HL-60 (cell line): ENCODE measurements around the gene MYF5.

ENCODE experiments used
- CTCF ChIP-seq: IDR thresholded peaks from one replicate; pipeline ENCODE4 v1.5.1; 2011; ENCODE audit warnings: low read length, control low read depth, inconsistent platforms; ENCODE audit not compliant: insufficient read depth
- GABPA ChIP-seq: IDR thresholded peaks from 2 replicates; pipeline ENCODE4 v1.6.1; 2012; ENCODE audit warnings: low read depth
- POLR2AphosphoS5 ChIP-seq: IDR thresholded peaks from 2 replicates; pipeline ENCODE4 v1.6.1; 2012; ENCODE audit warnings: low read depth
- REST ChIP-seq: IDR thresholded peaks from 2 replicates; pipeline ENCODE4 v1.6.1; 2012; ENCODE audit warnings: low read depth; ENCODE audit not compliant: insufficient replicate concordance
- SPI1 ChIP-seq: IDR thresholded peaks from 2 replicates; pipeline ENCODE4 v1.6.1; 2012; ENCODE audit warnings: low read depth, mild to moderate bottlenecking, borderline replicate concordance

- TF ChIP-seq POLR2AphosphoS5 (no peak), GABPA (no peak), CTCF (no peak), SPI1 (no peak), REST (no peak)
Observed at GRCh38 chr12:80717856-80718255, 1.1 kb downstream of the MYF5 start.
